Cardiac muscle cell (in vitro differentiated cells and primary cell): ENCODE measurements around the gene EIF3I. TPM values are rescaled to one million over a fixed set of nuclear protein-coding genes. Genes with fewer than 3 reads are reported as not detected.

Experiments used
- DNase-seq, 2 donors: peaks; one replicate each; pipeline versions ENCODE4 v3.0.0 to v3.0.0-alpha.2; 2010 to 2017; ENCODE audit warnings: low read depth in 1 of 2, low spot score in 1 of 2
- H3K27ac ChIP-seq: fragments of 200-600 bp; sonication (generic); 2 replicates; pipeline ENCODE4 v1.5.1; 2016
- H3K27me3 ChIP-seq: fragments of 200-600 bp; sonication (generic); 2 replicates; pipeline ENCODE4 v1.6.0; 2016; ENCODE audit warnings: control low read depth
- H3K36me3 ChIP-seq: fragments of 200-600 bp; sonication (generic); 2 replicates; pipeline ENCODE4 v1.5.1; 2016; ENCODE audit warnings: control low read depth
- H3K4me1 ChIP-seq: fragments of 200-600 bp; sonication (generic); 2 replicates; pipeline ENCODE4 v1.8.1; 2017; ENCODE audit warnings: low read depth, mild to moderate bottlenecking, mixed run types
- H3K4me3 ChIP-seq: fragments of 200-600 bp; sonication (generic); 2 replicates; pipeline ENCODE4 v1.5.1; 2016; ENCODE audit warnings: mild to moderate bottlenecking
- H3K9me3 ChIP-seq: fragments of 200-600 bp; sonication (generic); 2 replicates; pipeline ENCODE4 v1.5.1; 2017; ENCODE audit warnings: low read depth, mild to moderate bottlenecking, control low read depth
- polyA plus RNA-seq: library from polyadenylated mRNA; unstranded; fragments of >200 nt; fragmentation: Nextera tagmentation; extraction: Ambion mirVana; gene quantifications from 2 replicates; pipeline ENCODE4 v1.2.1, GENCODE V29; 2016
- total RNA-seq: library from RNA; depleted of rRNA; stranded (reverse); fragments of >200 nt; gene quantifications from 2 replicates; pipeline ENCODE4 v1.2.3, GENCODE V29; 2016
- TF ChIP-seq, protein P1 (sequence below): IDR thresholded peaks from 2 replicates; pipeline ENCODE4 v1.5.1; 2012; ENCODE audit warnings: low read depth, mild to moderate bottlenecking, low read length

The EIF3I gene
- total and polyA plus RNA-seq, 2 experiments from 2014 or later = 165 to 239 TPM

DNA sequence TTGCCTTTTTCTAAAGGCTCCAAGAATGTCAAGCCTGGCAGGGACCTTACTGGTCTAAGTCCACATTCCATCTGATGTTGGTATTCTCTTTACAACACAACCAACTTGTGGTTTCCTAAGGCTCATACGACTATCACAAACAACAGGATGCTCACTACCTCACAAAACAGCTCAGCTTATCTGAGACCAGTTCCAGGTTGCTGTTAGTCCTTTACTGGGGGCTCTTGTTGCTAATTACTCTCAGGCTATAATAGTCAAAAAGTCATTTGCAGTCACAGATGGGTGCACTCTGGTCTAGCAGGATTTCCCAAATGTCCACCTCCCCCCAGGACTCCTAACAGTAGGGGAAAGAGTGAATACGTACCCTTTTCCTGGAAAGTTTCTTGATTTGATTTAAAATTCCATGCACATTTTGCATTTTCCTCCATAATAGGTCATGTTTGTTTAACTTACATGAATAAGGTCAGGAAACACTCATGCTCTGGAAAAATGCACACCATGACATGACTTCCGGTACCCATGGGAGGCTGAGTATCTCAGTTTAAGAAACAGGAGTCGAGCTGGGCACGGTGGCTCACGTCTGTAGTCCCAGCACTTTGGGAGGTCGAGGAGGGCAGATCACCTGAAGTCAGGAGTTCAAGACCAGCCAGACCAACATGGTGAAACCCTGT lies 44.8 kb downstream of the EIF3I start:
- Histone ChIP-seq H3K9me3 (no peaks in the 10 kb centered on the region), H3K27me3 (no peaks in the 10 kb centered on the region), H3K27ac (no peak overlapping the region), H3K4me3 (no peak overlapping the region), H3K4me1 (no peaks in the 10 kb centered on the region), H3K36me3 (no peaks in the 10 kb centered on the region)
- TF ChIP-seq, protein P1, sequence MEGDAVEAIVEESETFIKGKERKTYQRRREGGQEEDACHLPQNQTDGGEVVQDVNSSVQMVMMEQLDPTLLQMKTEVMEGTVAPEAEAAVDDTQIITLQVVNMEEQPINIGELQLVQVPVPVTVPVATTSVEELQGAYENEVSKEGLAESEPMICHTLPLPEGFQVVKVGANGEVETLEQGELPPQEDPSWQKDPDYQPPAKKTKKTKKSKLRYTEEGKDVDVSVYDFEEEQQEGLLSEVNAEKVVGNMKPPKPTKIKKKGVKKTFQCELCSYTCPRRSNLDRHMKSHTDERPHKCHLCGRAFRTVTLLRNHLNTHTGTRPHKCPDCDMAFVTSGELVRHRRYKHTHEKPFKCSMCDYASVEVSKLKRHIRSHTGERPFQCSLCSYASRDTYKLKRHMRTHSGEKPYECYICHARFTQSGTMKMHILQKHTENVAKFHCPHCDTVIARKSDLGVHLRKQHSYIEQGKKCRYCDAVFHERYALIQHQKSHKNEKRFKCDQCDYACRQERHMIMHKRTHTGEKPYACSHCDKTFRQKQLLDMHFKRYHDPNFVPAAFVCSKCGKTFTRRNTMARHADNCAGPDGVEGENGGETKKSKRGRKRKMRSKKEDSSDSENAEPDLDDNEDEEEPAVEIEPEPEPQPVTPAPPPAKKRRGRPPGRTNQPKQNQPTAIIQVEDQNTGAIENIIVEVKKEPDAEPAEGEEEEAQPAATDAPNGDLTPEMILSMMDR = no peak
- peak in 1 of 2 donors; percentile 40 for DNase-seq

DNA sequence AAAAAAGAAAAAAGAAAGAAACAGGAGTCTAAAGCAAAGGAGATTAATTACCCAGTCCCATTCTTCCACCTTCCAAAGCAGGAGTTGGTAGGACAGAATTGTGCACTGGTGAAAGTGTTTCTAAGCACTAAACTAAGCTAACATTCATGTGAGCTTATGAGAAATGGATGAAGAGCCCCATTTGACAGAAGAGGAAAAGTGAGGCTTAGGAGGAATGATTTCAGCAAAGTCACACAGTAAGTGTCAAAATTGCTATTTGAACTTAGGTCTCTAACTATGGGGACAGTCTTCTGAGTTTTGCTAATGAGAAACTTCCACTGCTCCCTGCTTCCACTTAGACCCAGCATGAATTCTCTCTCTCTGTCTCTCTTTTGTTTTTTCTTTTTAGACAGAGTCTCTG lies 47.5 kb downstream of the EIF3I start:
- no peaks in the 10 kb centered on the region for H3K9me3 ChIP-seq
- H3K27me3 ChIP-seq = no peaks in the 10 kb centered on the region
- H3K4me1 ChIP-seq = peaks cover 6% of the 10 kb centered on the region
- H3K36me3 ChIP-seq = no peaks in the 10 kb centered on the region
- DNase-seq = no peak
- TF ChIP-seq, protein P1 = no peak
- no peak overlapping the region for H3K27ac ChIP-seq
- H3K4me3 ChIP-seq = no peak overlapping the region

DNA sequence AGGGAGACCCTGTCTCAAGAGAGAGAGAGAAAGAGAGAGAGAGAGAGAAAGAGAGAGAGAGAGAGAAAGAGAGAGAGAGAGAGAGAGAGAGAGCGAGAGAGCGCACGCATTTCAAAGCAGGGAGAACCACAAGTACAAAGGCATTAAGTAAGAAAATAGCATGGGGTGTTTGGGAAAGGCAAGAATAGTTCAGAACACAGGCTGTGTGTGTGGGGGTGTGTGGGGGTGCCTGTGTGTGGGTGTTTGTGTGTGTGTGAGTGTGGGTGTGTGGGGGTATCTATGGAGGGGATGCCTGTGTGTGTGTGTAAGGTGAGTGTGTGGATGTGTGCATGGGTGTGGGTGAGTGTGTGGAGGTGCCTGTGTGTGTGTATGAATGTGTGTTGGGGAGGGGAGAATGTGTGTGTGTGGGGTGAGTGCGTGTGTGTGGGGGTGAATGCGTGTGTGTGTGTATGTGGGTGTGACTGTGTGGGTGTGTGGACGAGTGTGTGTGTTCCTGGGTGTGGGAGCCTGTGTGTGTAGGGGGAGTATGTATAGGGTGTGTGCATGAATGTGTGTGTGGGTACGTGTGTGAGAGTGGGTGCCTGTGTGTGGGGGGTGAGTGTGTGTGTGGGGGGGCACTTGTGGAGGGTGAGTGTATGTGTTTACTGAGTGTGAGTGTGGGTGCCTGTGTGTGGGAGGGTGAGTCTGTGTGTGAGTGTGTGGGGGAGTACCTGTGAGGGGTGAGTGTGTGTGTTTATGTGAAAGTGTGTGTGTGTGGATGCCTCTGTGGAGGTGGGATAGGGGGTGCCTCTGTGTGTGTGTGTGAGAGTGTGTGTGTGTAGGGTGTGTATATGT lies 50.6 kb downstream of the EIF3I start:
- DNase-seq = no peak
- TF ChIP-seq, protein P1 = no peak
- Histone ChIP-seq H3K36me3 (no peaks in the 10 kb centered on the region), H3K4me3 (no peak overlapping the region), H3K27me3 (no peaks in the 10 kb centered on the region), H3K4me1 (peaks cover 6% of the 10 kb centered on the region), H3K9me3 (no peaks in the 10 kb centered on the region), H3K27ac (no peak overlapping the region)

DNA sequence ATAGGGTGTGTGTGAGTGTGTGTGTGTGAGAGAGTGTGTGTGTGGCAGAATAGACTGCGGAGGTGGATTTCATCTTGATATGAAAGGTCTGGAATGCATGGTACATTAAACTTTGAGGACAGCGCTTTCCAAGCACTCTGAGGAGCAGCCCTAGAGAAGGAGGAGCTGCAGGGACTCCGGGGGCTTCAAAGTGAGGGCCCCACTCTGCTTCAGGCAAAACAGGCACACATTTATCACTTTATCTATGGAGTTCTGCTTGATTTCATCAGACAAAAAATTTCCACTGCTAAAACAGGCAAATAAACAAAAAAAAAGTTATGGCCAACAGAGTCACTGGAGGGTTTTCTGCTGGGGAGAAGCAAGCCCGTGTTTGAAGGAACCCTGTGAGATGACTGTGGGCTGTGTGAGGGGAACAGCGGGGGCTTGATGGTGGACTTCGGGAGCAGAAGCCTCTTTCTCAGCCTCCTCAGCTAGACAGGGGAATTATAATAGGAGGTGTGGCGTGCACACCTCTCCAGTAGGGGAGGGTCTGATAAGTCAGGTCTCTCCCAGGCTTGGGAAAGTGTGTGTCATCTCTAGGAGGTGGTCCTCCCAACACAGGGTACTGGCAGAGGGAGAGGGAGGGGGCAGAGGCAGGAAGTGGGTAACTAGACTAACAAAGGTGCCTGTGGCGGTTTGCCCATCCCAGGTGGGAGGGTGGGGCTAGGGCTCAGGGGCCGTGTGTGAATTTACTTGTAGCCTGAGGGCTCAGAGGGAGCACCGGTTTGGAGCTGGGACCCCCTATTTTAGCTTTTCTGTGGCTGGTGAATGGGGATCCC lies 51.4 kb downstream of the EIF3I start:
- no peaks in the 10 kb centered on the region for H3K36me3 ChIP-seq
- H3K9me3 ChIP-seq = no peaks in the 10 kb centered on the region
- H3K27me3 ChIP-seq = no peaks in the 10 kb centered on the region
- no peak overlapping the region for H3K27ac ChIP-seq
- no peak for DNase-seq
- H3K4me3 ChIP-seq = no peak overlapping the region
- TF ChIP-seq, protein P1 = no peak
- H3K4me1 ChIP-seq = peaks cover 6% of the 10 kb centered on the region

DNA sequence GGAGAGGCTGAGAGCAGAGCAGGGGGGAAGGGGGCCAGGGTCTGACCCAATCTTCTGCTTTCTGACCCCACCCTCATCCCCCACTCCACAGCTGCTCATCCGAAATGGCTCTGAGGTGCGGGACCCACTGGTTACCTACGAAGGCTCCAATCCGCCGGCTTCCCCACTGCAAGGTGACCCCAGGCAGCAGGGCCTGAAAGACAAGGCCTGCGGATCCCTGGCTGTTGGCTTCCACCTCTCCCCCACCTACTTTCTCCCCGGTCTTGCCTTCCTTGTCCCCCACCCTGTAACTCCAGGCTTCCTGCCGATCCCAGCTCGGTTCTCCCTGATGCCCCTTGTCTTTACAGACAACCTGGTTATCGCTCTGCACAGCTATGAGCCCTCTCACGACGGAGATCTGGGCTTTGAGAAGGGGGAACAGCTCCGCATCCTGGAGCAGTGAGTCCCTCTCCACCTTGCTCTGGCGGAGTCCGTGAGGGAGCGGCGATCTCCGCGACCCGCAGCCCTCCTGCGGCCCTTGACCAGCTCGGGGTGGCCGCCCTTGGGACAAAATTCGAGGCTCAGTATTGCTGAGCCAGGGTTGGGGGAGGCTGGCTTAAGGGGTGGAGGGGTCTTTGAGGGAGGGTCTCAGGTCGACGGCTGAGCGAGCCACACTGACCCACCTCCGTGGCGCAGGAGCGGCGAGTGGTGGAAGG lies 52.6 kb downstream of the EIF3I start:
- H3K9me3 ChIP-seq = no peaks in the 10 kb centered on the region
- H3K36me3 ChIP-seq = no peaks in the 10 kb centered on the region
- no peaks in the 10 kb centered on the region for H3K27me3 ChIP-seq
- peaks cover 6% of the 10 kb centered on the region for H3K4me1 ChIP-seq
- H3K4me3 ChIP-seq = no peak overlapping the region
- no peak overlapping the region for H3K27ac ChIP-seq
- TF ChIP-seq, protein P1 = no peak
- no peak for DNase-seq
